Liver (tissue), 9 donors: ENCODE measurements around the gene GBA3. TPM values are rescaled to one million over a fixed set of nuclear protein-coding genes. Genes with fewer than 3 reads are reported as not detected.

Source experiments
- DNase-seq: peaks from one replicate; pipeline ENCODE4 v3.0.0-alpha.2; 2017; ENCODE audit warnings: low spot score
- H3K27ac ChIP-seq, 2 donors: one replicate each; pipeline ENCODE4 v1.7.0; 2013; ENCODE audit warnings: inconsistent platforms in 2 of 2, low read length in 2 of 2, control low read depth in 1 of 2, low read depth in 1 of 2, mild to moderate bottlenecking in 1 of 2
- H3K27me3 ChIP-seq, 4 donors: one replicate each; pipeline versions ENCODE4 v1.6.1 to v1.7.0; 2013; ENCODE audit warnings: low read length in 3 of 4, inconsistent platforms in 1 of 4, mild to moderate bottlenecking in 1 of 4, moderate library complexity in 1 of 4; ENCODE audit not compliant: control insufficient read depth in 4 of 4, insufficient read depth in 4 of 4
- H3K36me3 ChIP-seq, 4 donors: one replicate each; pipeline versions ENCODE4 v1.6.1 to v1.7.0; 2013; ENCODE audit warnings: low read length in 3 of 4, mild to moderate bottlenecking in 3 of 4, low read depth in 1 of 4, moderate library complexity in 1 of 4; ENCODE audit not compliant: control insufficient read depth in 4 of 4, insufficient read depth in 3 of 4
- H3K4me1 ChIP-seq, 4 donors: one replicate each; pipeline versions ENCODE4 v1.6.1 to v1.7.0; 2013; ENCODE audit warnings: low read length in 3 of 4, mild to moderate bottlenecking in 3 of 4, moderate library complexity in 1 of 4; ENCODE audit not compliant: control insufficient read depth in 4 of 4, insufficient read depth in 4 of 4
- H3K4me3 ChIP-seq, 3 donors: one replicate each; pipeline versions ENCODE4 v1.6.1 to v1.7.0; 2013; ENCODE audit warnings: low read length in 3 of 3, control low read depth in 1 of 3, low read depth in 1 of 3, mild to moderate bottlenecking in 1 of 3
- H3K9ac ChIP-seq, 2 donors: one replicate each; pipeline ENCODE4 v1.7.0; 2013; ENCODE audit warnings: low read length in 2 of 2, mild to moderate bottlenecking in 2 of 2, moderate library complexity in 2 of 2, control low read depth in 1 of 2, low read depth in 1 of 2
- H3K9me3 ChIP-seq, 4 donors: one replicate each; pipeline versions ENCODE4 v1.6.1 to v1.7.0; 2013; ENCODE audit warnings: low read length in 3 of 4; ENCODE audit not compliant: control insufficient read depth in 4 of 4
- ATF3 ChIP-seq: IDR thresholded peaks from 2 replicates; pipeline ENCODE4 v1.6.1; 2016; ENCODE audit warnings: antibody characterized with exemption
- CTCF ChIP-seq: fragments of 150-350 bp; IDR thresholded peaks from 2 replicates; pipeline ENCODE4 v1.5.1; 2017; ENCODE audit warnings: improper control_type of control experiment, low read depth, low read length; ENCODE audit not compliant: missing input control
- EGR1 ChIP-seq, 2 donors: IDR thresholded peaks; 2 replicates each; pipeline ENCODE4 v1.6.1; 2016 to 2018; ENCODE audit warnings: antibody characterized with exemption in 2 of 2, low read depth in 2 of 2
- FOXA1 ChIP-seq: IDR thresholded peaks from 2 replicates; pipeline ENCODE4 v1.6.1; 2016; ENCODE audit warnings: antibody characterized with exemption
- FOXA2 ChIP-seq: IDR thresholded peaks from 2 replicates; pipeline ENCODE4 v1.6.1; 2016; ENCODE audit warnings: antibody characterized with exemption
- GABPA ChIP-seq, 2 donors: IDR thresholded peaks in 1 of 2; conservative IDR thresholded peaks in 1 of 2; 2 replicates each; pipeline ENCODE4 v1.6.1; 2016; ENCODE audit warnings: antibody characterized with exemption in 2 of 2, mild to moderate bottlenecking in 1 of 2, moderate library complexity in 1 of 2
- HNF4A ChIP-seq, 2 donors: conservative IDR thresholded peaks; 2 replicates each; pipeline ENCODE4 v1.6.1; 2016; ENCODE audit warnings: antibody characterized with exemption in 2 of 2, mild to moderate bottlenecking in 2 of 2
- JUND ChIP-seq, 2 donors: IDR thresholded peaks; 2 replicates each; pipeline ENCODE4 v1.6.1; 2016; ENCODE audit warnings: antibody characterized with exemption in 2 of 2
- MAX ChIP-seq: IDR thresholded peaks from 2 replicates; pipeline ENCODE4 v1.6.1; 2016; ENCODE audit warnings: antibody characterized with exemption
- RAD21 ChIP-seq, 2 donors: IDR thresholded peaks; 2 replicates each; pipeline ENCODE4 v1.6.1; 2016; ENCODE audit warnings: antibody characterized with exemption in 2 of 2, mild to moderate bottlenecking in 2 of 2
- RXRA ChIP-seq, 2 donors: IDR thresholded peaks; 2 replicates each; pipeline ENCODE4 v1.6.1; 2017 to 2018; ENCODE audit warnings: antibody characterized with exemption in 2 of 2, mild to moderate bottlenecking in 1 of 2
- SP1 ChIP-seq: IDR thresholded peaks from 2 replicates; pipeline ENCODE4 v1.6.1; 2018; ENCODE audit warnings: antibody characterized with exemption, mild to moderate bottlenecking
- TAF1 ChIP-seq: conservative IDR thresholded peaks from 2 replicates; pipeline ENCODE4 v1.6.1; 2016; ENCODE audit warnings: antibody characterized with exemption, mild to moderate bottlenecking
- YY1 ChIP-seq: IDR thresholded peaks from 2 replicates; pipeline ENCODE4 v1.6.1; 2016; ENCODE audit warnings: antibody characterized with exemption, mild to moderate bottlenecking
- ZBTB33 ChIP-seq: IDR thresholded peaks from 2 replicates; pipeline ENCODE4 v1.6.1; 2016; ENCODE audit warnings: antibody characterized with exemption
- WGBS: extraction: QIAGEN DNeasy Blood & Tissue Kit; methylation state at CpG from one replicate; pipeline ENCODE4 v1.1.7; 2013; 5-methylcytosine and 5-hydroxymethylcytosine counted together
- polyA plus RNA-seq, 2 donors: library from polyadenylated mRNA; stranded (reverse) in 1 of 2; unstranded in 1 of 2; fragments of 200-250 nt in 1 of 2; fragments of >200 nt in 1 of 2; fragmentation: Nextera tagmentation in 1 of 2; extraction: Ambion mirVana in 1 of 2; gene quantifications; one replicate each; pipeline versions ENCODE4 v1.2.1 to v1.2.3, GENCODE V29; 2013 to 2015
- total RNA-seq, 2 donors: library from RNA; depleted of rRNA; stranded (reverse); fragments of >200 nt; gene quantifications; one replicate each; pipeline ENCODE4 v1.2.3, GENCODE V29; 2014
- donor health status: healthy.
- donor health status: healthy.
- donor health status: healthy.
- donor health status: healthy.
- donor health status: healthy.

The GBA3 gene
- total and polyA plus RNA-seq, 4 donors, result 10.6 to 36.7 (median 18.9) TPM

GRCh38 chr4:22814906-22815305 is 122.2 kb downstream of the GBA3 start:
- H3K27me3 ChIP-seq, result no peaks in the 10 kb centered on the region
- no peaks in the 10 kb centered on the region for H3K4me1 ChIP-seq
- DNase-seq, result no peak
- TF ChIP-seq RXRA (IDR thresholded peaks at IDR 0.05) (no peak), FOXA1 (no peak), HNF4A (conservative IDR thresholded peaks at IDR 0.05) (no peak), ATF3 (no peak), EGR1 (IDR thresholded peaks at IDR 0.05; ENCODE audit: low read depth in 2 of 2) (no peak), SP1 (no peak)
- H3K27ac ChIP-seq, result no peak overlapping the region
- H3K9ac ChIP-seq, result no peak overlapping the region
- no peak overlapping the region for H3K4me3 ChIP-seq
- H3K36me3 ChIP-seq, result peaks cover 0 to 14% (median 2%) of the 10 kb centered on the region in 4 donors
- no peaks in the 10 kb centered on the region for H3K9me3 ChIP-seq
- WGBS, result 81% methylated on average over 2 of the region's 2 CpGs

- Histone ChIP-seq H3K27me3 (no peaks in the 10 kb centered on the region), H3K9me3 (no peaks in the 10 kb centered on the region), H3K4me3 (no peak overlapping the region), H3K27ac (no peak overlapping the region), H3K4me1 (no peaks in the 10 kb centered on the region), H3K36me3 (peaks cover 0 to 5% (median 2%) of the 10 kb centered on the region in 4 donors), H3K9ac (no peak overlapping the region)
- TF ChIP-seq RXRA (IDR thresholded peaks at IDR 0.05) (no peak), GABPA (IDR thresholded peaks at IDR 0.05 in 1 of 2, conservative IDR thresholded peaks at IDR 0.05 in 1 of 2) (no peak), MAX (no peak), FOXA2 (no peak), RAD21 (IDR thresholded peaks at IDR 0.05) (no peak), JUND (IDR thresholded peaks at IDR 0.05) (no peak), FOXA1 (no peak), ATF3 (no peak), TAF1 (no peak), ZBTB33 (no peak), EGR1 (IDR thresholded peaks at IDR 0.05; ENCODE audit: low read depth in 2 of 2) (no peak), HNF4A (conservative IDR thresholded peaks at IDR 0.05) (no peak), YY1 (no peak), CTCF (no peak)
- 91% methylated on average over 6 of the region's 6 CpGs for WGBS
- no peak for DNase-seq
These were observed 131.4 kb downstream of the GBA3 start for GRCh38 chr4:22824091-22824490.
